ENCODE results near the gene TMED5. TPM values are rescaled to one million over a fixed set of nuclear protein-coding genes. Genes with fewer than 3 reads are reported as not detected.

TMED5 gene
- total RNA-seq, 2 experiments from 2014 or later = 46.6 to 49.4 TPM

GRCh38 chr1:93113127-93113526, 67.1 kb downstream of the TMED5 start:
- no peak for DNase-seq
- Mint-ChIP-seq H3K36me3 (ENCODE audit: low read depth) (peaks cover 47% of the 10 kb centered on the region), H3K4me3 (no peak overlapping the region), H3K9me3 (ENCODE audit: insufficient read depth) (peaks cover 3% of the 10 kb centered on the region), H3K27me3 (ENCODE audit: low read depth) (no peaks in the 10 kb centered on the region), H3K4me1 (ENCODE audit: low read depth) (peaks cover 21% of the 10 kb centered on the region), H3K27ac (no peak overlapping the region)
- ChIA-PET POLR2A (interaction anchor here (0.7 kb wide), 1 partner anchor 154 kb away, joined by 4 read pairs; no protein-coding TSS in a partner anchor), CTCF (no interaction called here)
- ATAC-seq = no peak

DNA sequence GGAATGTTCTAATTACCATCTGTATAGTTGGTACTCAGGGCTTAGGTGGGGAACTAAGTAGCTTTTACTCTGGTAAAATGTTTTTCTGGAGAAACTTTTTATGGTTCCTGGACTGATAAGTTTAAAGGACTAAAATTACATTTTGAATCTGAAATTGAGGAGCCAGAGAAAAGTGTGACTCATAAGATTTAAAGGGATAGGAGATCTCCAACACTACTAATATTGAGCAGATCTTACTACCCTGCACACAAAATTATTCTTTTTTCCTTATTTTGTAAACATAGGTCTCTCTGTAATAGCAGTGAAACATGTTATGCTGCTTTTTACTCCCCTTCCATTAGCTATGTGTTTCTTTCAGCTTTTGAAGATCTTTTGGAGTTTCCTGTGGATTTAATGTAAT, 68.7 kb downstream of the TMED5 start:
- Mint-ChIP-seq H3K27me3 (ENCODE audit: low read depth) (no peaks in the 10 kb centered on the region), H3K36me3 (ENCODE audit: low read depth) (peaks cover 53% of the 10 kb centered on the region), H3K4me1 (ENCODE audit: low read depth) (peaks cover 21% of the 10 kb centered on the region), H3K27ac (no peak overlapping the region), H3K4me3 (no peak overlapping the region), H3K9me3 (ENCODE audit: insufficient read depth) (peaks cover 8% of the 10 kb centered on the region)
- no peak for ATAC-seq
- no peak for DNase-seq
- ChIA-PET POLR2A (no interaction called here), CTCF (interaction anchor here (1.3 kb wide), 1 partner anchor 31 kb away, joined by 5 read pairs; no protein-coding TSS in a partner anchor)

GRCh38 chr1:93111065-93111464, 69.1 kb downstream of the TMED5 start:
- H3K4me1 Mint-ChIP-seq (ENCODE audit: low read depth) = peaks cover 21% of the 10 kb centered on the region
- no peaks in the 10 kb centered on the region for H3K27me3 Mint-ChIP-seq (ENCODE audit: low read depth)
- no peak for ATAC-seq
- CTCF ChIA-PET = interaction anchor here (1.3 kb wide), 1 partner anchor 31 kb away, joined by 5 read pairs; no protein-coding TSS in a partner anchor
- peaks cover 8% of the 10 kb centered on the region for H3K9me3 Mint-ChIP-seq (ENCODE audit: insufficient read depth)
- no peak overlapping the region for H3K27ac Mint-ChIP-seq
- POLR2A ChIA-PET = no interaction called here
- DNase-seq = no peak
- H3K36me3 Mint-ChIP-seq (ENCODE audit: low read depth) = peaks cover 54% of the 10 kb centered on the region
- no peak overlapping the region for H3K4me3 Mint-ChIP-seq

- Mint-ChIP-seq H3K27ac (no peak overlapping the region), H3K27me3 (ENCODE audit: low read depth) (no peaks in the 10 kb centered on the region), H3K4me1 (ENCODE audit: low read depth) (peaks cover 21% of the 10 kb centered on the region), H3K9me3 (ENCODE audit: insufficient read depth) (peaks cover 8% of the 10 kb centered on the region), H3K4me3 (no peak overlapping the region), H3K36me3 (ENCODE audit: low read depth) (peaks cover 62% of the 10 kb centered on the region)
- CTCF ChIA-PET = interaction anchor here (1.1 to 1.3 kb wide), 2 partner anchors 29 to 88 kb away, joined by 3 to 6 read pairs; partner anchors contain the start of gene MTF2
- DNase-seq = no peak
- ATAC-seq = no peak
- POLR2A ChIA-PET = interaction anchor here (0.9 kb wide), 1 partner anchor 30 kb away, joined by 3 read pairs; the partner anchor contains the start of gene MTF2
These were observed 70.6 kb downstream of the TMED5 start for GRCh38 chr1:93109578-93109977.

GRCh38 chr1:93108335-93108734, 71.9 kb downstream of the TMED5 start:
- peaks cover 8% of the 10 kb centered on the region for H3K9me3 Mint-ChIP-seq (ENCODE audit: insufficient read depth)
- peaks cover 21% of the 10 kb centered on the region for H3K4me1 Mint-ChIP-seq (ENCODE audit: low read depth)
- POLR2A ChIA-PET = no interaction called here
- CTCF ChIA-PET = no interaction called here
- H3K27ac Mint-ChIP-seq = no peak overlapping the region
- DNase-seq (no peak), ATAC-seq (no peak)
- no peak overlapping the region for H3K4me3 Mint-ChIP-seq
- no peaks in the 10 kb centered on the region for H3K27me3 Mint-ChIP-seq (ENCODE audit: low read depth)
- peaks cover 65% of the 10 kb centered on the region for H3K36me3 Mint-ChIP-seq (ENCODE audit: low read depth)

GRCh38 chr1:93107395-93107794, 72.8 kb downstream of the TMED5 start:
- peaks cover 21% of the 10 kb centered on the region for H3K4me1 Mint-ChIP-seq (ENCODE audit: low read depth)
- DNase-seq (no peak), ATAC-seq (no peak)
- no peak overlapping the region for H3K27ac Mint-ChIP-seq
- POLR2A ChIA-PET = no interaction called here
- no peak overlapping the region for H3K4me3 Mint-ChIP-seq
- CTCF ChIA-PET = no interaction called here
- H3K9me3 Mint-ChIP-seq (ENCODE audit: insufficient read depth) = peaks cover 8% of the 10 kb centered on the region
- peaks cover 60% of the 10 kb centered on the region for H3K36me3 Mint-ChIP-seq (ENCODE audit: low read depth)
- H3K27me3 Mint-ChIP-seq (ENCODE audit: low read depth) = no peaks in the 10 kb centered on the region

DNA sequence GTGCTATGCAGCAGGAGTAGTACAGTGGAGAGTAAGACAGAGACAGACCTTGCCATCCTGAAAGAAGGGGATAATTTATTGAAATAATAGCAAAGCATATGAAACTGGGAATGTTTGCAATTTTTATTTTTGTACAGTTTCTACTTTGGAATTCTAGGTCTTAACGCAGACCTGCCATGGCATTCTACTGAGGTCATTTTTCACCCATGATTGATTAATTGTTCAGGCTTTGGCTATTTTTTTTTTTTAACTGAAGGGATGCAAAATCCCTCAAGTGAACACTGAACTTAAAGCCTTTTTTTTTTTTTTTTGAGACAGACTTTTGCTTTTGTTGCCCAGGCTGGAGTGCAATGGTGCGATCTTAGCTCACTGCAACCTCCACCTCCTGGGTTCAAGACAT, 74.0 kb downstream of the TMED5 start:
- CTCF ChIA-PET = no interaction called here

DNA sequence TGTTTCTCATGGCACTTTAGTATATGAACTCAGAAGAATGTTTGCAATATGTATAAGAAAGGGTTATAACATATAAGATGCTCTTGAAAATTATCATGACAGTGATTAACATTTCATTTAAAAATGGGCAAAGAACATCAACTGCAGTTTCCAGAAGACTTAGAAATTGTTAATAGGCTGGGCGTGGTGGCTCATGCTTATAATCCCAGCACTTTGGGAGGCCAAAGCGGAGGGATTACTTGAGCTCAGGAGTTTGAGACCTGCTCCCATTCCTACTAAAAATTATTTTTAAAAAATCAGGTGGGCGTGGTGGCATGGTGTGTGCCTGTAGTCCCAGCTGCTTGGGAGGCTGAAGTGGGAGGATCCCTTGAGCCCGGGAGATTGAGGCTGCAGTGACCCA, 78.1 kb downstream of the TMED5 start:
- H3K27ac Mint-ChIP-seq = no peak overlapping the region
- H3K27me3 Mint-ChIP-seq (ENCODE audit: low read depth) = no peaks in the 10 kb centered on the region
- peaks cover 7% of the 10 kb centered on the region for H3K4me1 Mint-ChIP-seq (ENCODE audit: low read depth)
- ChIA-PET CTCF (interaction anchor here (0.9 to 2.4 kb wide), 2 partner anchors 22 to 24 kb away, joined by 3 to 7 read pairs; no protein-coding TSS in a partner anchor), POLR2A (no interaction called here)
- ATAC-seq (no peak), DNase-seq (no peak)
- H3K9me3 Mint-ChIP-seq (ENCODE audit: insufficient read depth) = peaks cover 4% of the 10 kb centered on the region
- H3K36me3 Mint-ChIP-seq (ENCODE audit: low read depth) = peaks cover 42% of the 10 kb centered on the region
- no peak overlapping the region for H3K4me3 Mint-ChIP-seq

More for the DNA sequence above, 74.0 kb downstream of the TMED5 start:
- Mint-ChIP-seq H3K36me3 (ENCODE audit: low read depth) (peaks cover 65% of the 10 kb centered on the region), H3K4me1 (ENCODE audit: low read depth) (peaks cover 19% of the 10 kb centered on the region), H3K27me3 (ENCODE audit: low read depth) (no peaks in the 10 kb centered on the region), H3K4me3 (no peak overlapping the region), H3K27ac (no peak overlapping the region), H3K9me3 (ENCODE audit: insufficient read depth) (peaks cover 8% of the 10 kb centered on the region)
- ATAC-seq (no peak), DNase-seq (no peak)
- POLR2A ChIA-PET = interaction anchor here (0.7 kb wide), 1 partner anchor 20 kb away, joined by 4 read pairs; no protein-coding TSS in a partner anchor

Other genes starting within 250 kb of the TMED5 start
- 10 to 100 TPM; 13.1 to 14.4 TPM for gene DIPK1A, start 219.0 kb downstream of the TMED5 start, total RNA-seq
- 10 to 100 TPM; 56.4 to 63.2 TPM for gene MTF2, start 101.1 kb downstream of the TMED5 start, total RNA-seq
- 10 to 100 TPM; 33.1 to 36.3 TPM for gene CCDC18, start 311 bp upstream of the TMED5 start, total RNA-seq
- gene DR1, start 165.5 kb upstream of the TMED5 start, total RNA-seq = 10 to 100 TPM; 94.0 to 94.1 TPM